Endometrium (tissue), 2 donors: ENCODE measurements around the gene LRRK2.
"Not testable (repeated sequence)": the region's sequence is repeated elsewhere in the genome, so short reads cannot be mapped to it uniquely, and the experiment has no call there.

Experiments used
- FAIRE-seq: peaks from 2 replicates; lab custom pipeline; 2012; peaks lifted over from hg19 to GRCh38; lab: Jason Lieb, UNC
- donor health status: control.
- donor health status: control.

Gene LRRK2

GRCh38 chr12:40315375-40315774 lies 90.6 kb downstream of the LRRK2 start:
- no peak for FAIRE-seq

GRCh38 chr12:40324261-40324660 lies 99.5 kb downstream of the LRRK2 start:
- no peak for FAIRE-seq

- no peak for FAIRE-seq
Observed at GRCh38 chr12:40325349-40325960, 100.7 kb downstream of the LRRK2 start.

- no peak for FAIRE-seq
Observed at GRCh38 chr12:40327535-40327934, 102.7 kb downstream of the LRRK2 start.

- no peak for FAIRE-seq
Observed at GRCh38 chr12:40330180-40330579, 105.4 kb downstream of the LRRK2 start.

- FAIRE-seq, result no peak
Observed at GRCh38 chr12:40331886-40332285, 107.1 kb downstream of the LRRK2 start.

GRCh38 chr12:40335991-40336390 lies 111.2 kb downstream of the LRRK2 start:
- FAIRE-seq, result no peak

GRCh38 chr12:40336573-40337199 lies 111.9 kb downstream of the LRRK2 start:
- FAIRE-seq, result no peak

GRCh38 chr12:40338071-40338470 lies 113.3 kb downstream of the LRRK2 start:
- no peak for FAIRE-seq

- no peak for FAIRE-seq
Observed at GRCh38 chr12:40338621-40339020, 113.8 kb downstream of the LRRK2 start.

- no peak for FAIRE-seq
Observed at GRCh38 chr12:40342010-40342409, 117.2 kb downstream of the LRRK2 start.

GRCh38 chr12:40343124-40343523 lies 118.3 kb downstream of the LRRK2 start:
- FAIRE-seq, result no peak

GRCh38 chr12:40344312-40344711 lies 119.5 kb downstream of the LRRK2 start:
- no peak for FAIRE-seq

GRCh38 chr12:40351976-40352375 lies 127.2 kb downstream of the LRRK2 start:
- no peak for FAIRE-seq

GRCh38 chr12:40375076-40375475 lies 150.3 kb downstream of the LRRK2 start:
- FAIRE-seq, result no peak

GRCh38 chr12:40376533-40377267 lies 151.9 kb downstream of the LRRK2 start:
- no peak for FAIRE-seq

- FAIRE-seq, result no peak
Observed at GRCh38 chr12:40378691-40379090, 153.9 kb downstream of the LRRK2 start.

GRCh38 chr12:40382217-40382616 lies 157.4 kb downstream of the LRRK2 start:
- no peak for FAIRE-seq

- not testable (repeated sequence) for FAIRE-seq
Observed at GRCh38 chr12:40387279-40387678, 162.5 kb downstream of the LRRK2 start.

- FAIRE-seq, result no peak
Observed at GRCh38 chr12:40390980-40391379, 166.2 kb downstream of the LRRK2 start.

GRCh38 chr12:40393026-40393425 lies 168.2 kb downstream of the LRRK2 start:
- no peak for FAIRE-seq

GRCh38 chr12:40399656-40400055 lies 174.9 kb downstream of the LRRK2 start:
- no peak for FAIRE-seq

- FAIRE-seq, result no peak
Observed at GRCh38 chr12:40405419-40405818, 180.6 kb downstream of the LRRK2 start.
